K562 (cell line): Measurements from ENCODE around the gene LRRK1.

ENCODE experiments used
- BCL6 ChIP-seq: fragments of 250-450 bp; sonication (Bioruptor Pico); IDR thresholded peaks from 2 replicates; pipeline ENCODE4 v1.4.0; 2020
- ZNF445 ChIP-seq: fragments of 250-450 bp; sonication (Bioruptor Pico); IDR thresholded peaks from 2 replicates; pipeline ENCODE4 v1.4.0; 2020; ENCODE audit warnings: low read depth, mild to moderate bottlenecking, moderate library complexity

- no peak for TF ChIP-seq BCL6
- TF ChIP-seq ZNF445 (CRISPR knock-in tag), result no peak
Observed at GRCh38 chr15:100998630-100999029, 79.5 kb downstream of the LRRK1 start.
